NCI-H1694 treated with DMSO at 0.1 percent for 48 hours (cell line): ENCODE measurements around the gene NLRX1.
"Not testable (repeated sequence)": the region's sequence is repeated elsewhere in the genome, so short reads cannot be mapped to it uniquely, and the experiment has no call there.

Source experiments
- DNase-seq: peaks from one replicate; lab custom pipeline; 2025; lab: John Stamatoyannopoulos, UW

The NLRX1 gene

GRCh38 chr11:119168471-119169281 lies at the start of gene NLRX1:
NLRX1 (plus strand) TSS chr11:119168725; CDS start chr11:119171404, 2,679 bp downstream.
- DNase-seq: peak; percentile 9

- DNase-seq: no peak
Observed at GRCh38 chr11:119118946-119119345, 49.6 kb upstream of the NLRX1 start.

GRCh38 chr11:119120639-119121007 lies 47.9 kb upstream of the NLRX1 start:
- DNase-seq: no peak

GRCh38 chr11:119121008-119121810 lies 47.3 kb upstream of the NLRX1 start, which contains the start of gene HINFP:
HINFP (plus strand) TSS chr11:119121580; CDS start chr11:119126945, 5,365 bp downstream.
- DNase-seq: peak; percentile 84

DNA sequence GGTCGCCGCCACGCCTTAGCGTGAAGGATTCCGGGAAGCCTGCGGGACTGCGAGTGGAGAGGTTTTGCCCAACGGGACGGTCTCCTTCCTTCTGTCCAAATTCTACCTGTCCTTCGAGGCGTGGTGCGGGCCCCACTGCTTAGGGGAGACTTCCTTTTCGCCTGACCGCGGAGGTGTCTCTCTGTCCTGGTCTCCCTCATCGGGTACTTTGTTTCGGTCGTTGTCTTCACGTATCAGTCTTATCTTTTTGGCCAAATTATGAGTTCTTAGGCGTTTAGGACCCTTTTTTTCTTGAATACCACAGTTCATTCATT lies 46.8 kb upstream of the NLRX1 start:
- no peak for DNase-seq

DNA sequence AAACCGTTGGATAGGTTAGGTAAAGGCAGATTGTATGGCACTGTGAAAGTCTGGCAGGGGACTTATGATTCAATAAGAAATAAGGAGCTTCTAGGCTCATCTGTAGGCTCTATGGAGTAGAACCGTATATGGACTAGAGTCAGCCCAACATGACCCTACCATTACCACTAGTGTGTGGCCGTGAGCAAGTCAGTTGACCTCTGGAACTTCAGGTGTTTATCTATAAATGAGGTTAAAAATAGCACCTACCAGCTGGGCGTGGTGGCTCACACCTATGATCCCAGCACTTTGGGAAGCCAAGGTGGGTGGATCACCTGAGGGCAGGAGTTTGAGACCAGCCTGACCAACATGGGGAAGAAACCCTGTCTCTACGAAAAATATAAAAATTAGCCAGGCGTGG lies 42.7 kb upstream of the NLRX1 start:
- no peak for DNase-seq

DNA sequence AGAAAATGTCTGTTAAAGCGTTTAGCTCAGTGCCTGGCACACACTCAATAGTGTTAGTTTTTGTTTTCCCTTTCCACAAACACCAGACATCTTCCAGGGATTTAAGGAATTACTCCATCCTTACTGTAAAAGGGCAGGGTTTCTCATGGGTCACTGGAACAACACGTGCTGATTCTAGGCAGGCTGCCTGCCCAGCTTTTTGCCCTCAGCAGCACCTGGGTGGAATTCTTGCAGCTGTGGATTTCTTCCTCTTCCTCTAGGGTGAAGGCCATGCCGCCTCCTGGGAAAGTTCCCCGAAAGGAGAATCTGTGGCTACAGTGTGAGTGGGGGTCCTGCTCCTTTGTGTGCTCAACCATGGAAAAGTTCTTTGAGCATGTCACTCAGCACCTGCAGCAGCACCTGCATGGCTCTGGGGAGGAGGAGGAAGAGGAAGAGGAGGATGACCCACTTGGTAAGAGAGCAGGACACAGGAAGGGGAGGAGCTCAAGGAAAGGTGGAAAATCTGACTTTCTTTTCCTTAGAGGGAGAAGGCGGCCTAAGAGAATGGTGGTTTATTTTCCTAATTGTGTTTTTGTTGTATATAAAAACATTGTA lies 41.8 kb upstream of the NLRX1 start:
- no peak for DNase-seq

GRCh38 chr11:119130662-119131061 lies 37.9 kb upstream of the NLRX1 start:
- no peak for DNase-seq

GRCh38 chr11:119134389-119134978 lies 34.0 kb upstream of the NLRX1 start:
- no peak for DNase-seq

DNA sequence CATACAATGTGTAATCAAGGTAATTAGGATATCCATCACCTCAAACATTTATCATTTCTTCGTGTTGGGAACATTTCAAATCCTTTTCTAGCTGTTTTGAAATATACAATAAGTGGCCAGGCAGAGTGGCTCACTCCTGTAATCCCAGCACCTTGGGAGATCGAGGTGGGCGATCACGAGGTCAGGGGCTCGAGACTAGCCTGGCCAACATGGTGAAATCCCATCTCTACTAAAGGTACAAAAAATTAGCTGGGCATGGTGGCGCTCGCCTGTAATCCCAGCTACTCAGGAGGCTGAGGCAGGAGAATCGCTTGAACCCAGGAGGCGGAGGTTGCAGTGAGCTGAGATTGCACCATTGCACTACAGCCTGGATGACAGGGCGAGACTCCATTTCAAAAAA lies 29.2 kb upstream of the NLRX1 start:
- not testable (repeated sequence) for DNase-seq

GRCh38 chr11:119144825-119145486 lies 23.6 kb upstream of the NLRX1 start:
- DNase-seq: no peak

GRCh38 chr11:119145551-119145950 lies 23.0 kb upstream of the NLRX1 start:
- DNase-seq: no peak

DNA sequence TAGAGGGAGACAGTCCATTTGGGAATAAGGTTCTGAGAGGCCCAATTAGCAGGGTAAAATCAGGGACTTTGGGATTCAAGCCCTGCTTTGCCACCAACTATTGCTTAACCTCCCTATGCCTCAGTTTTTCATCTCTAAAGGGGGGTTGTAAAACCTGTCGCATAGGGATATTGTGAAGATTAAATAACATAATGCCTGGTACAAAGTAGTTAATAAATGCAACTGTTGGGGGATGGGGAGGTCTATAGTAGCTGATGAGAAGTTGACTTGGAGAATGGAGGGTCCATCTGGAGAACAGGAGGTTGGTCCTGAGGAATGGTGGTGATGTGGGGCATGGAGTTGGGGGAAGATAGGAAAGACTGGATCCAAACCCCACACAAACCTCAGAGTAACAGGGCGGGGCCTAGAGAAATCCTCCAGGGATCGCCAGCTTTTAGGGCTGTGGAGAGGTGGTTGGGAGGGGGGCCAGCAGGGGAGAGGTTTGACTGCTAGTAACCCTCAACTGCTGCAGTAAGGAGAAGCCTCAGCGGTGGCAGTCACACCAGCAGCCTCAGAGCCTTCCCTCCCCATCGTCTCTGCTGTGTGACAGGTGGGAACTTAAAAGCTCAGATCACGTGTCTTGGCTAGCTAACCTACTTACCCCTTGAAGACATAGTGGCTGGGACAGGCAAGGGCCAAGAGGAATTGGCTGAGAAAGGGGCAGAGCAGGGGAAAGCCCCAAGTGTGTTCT lies 20.8 kb upstream of the NLRX1 start:
- DNase-seq: no peak

DNA sequence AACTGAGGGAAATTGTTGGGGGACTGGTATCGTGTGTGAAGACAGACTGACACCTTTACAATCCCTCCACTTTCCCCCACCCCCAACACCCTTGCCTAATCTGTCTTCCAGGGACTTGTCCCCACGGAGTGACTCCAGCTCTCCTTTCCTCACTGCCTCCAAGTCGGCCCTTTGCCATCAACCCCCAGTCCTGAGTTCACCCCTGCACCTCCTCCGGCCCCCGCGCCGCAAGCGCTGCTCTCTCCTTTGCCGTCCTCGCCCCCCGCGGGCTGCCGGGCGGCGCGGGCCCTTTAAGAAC lies 19.9 kb upstream of the NLRX1 start:
- DNase-seq: no peak

GRCh38 chr11:119149018-119149785 lies 19.3 kb upstream of the NLRX1 start, which contains the start of gene ABCG4:
ABCG4 (plus strand) TSS chr11:119149052; CDS start chr11:119149966, 914 bp downstream.
- DNase-seq: no peak

- DNase-seq: no peak
Observed at GRCh38 chr11:119149786-119150275, 18.7 kb upstream of the NLRX1 start.

DNA sequence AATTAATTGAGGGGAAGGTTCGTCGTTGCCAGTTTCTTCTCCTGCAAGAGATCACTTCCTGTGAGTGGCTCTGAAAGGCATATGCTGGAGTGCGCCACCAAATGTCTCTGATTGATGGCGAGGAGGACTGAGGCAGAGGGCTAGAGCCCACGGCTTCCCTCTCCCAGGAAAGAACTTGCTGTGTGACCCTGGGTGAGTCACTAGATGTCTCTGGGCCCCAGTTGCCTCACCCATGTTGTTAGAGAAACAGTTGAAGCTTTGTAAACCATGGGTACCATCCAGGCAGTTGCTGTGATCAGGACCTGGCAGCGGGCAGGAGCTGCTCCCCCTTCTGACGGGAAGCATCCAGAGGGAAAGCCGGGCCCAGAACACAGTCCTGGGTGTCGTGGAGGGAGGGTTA lies 16.5 kb upstream of the NLRX1 start:
- DNase-seq: no peak

DNA sequence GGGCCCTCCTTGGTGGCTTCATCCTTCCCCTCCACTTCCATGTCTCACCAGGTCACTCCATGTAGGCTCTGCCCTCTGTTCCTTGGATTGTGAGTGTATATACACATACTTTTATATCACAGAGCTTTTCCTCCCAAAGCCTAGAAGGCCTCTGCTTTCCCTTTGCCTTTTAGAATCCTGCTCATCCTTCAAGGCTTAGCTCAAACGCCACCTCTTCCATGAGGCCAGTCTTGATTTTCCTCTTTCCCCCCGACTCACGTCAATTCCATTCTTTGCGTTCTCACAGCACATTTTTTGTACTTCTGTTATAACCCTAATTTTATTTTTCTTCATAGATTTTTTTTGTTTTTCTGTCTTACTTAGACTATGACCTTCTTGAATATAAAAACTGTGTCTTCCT lies 15.9 kb upstream of the NLRX1 start:
- DNase-seq: no peak

DNA sequence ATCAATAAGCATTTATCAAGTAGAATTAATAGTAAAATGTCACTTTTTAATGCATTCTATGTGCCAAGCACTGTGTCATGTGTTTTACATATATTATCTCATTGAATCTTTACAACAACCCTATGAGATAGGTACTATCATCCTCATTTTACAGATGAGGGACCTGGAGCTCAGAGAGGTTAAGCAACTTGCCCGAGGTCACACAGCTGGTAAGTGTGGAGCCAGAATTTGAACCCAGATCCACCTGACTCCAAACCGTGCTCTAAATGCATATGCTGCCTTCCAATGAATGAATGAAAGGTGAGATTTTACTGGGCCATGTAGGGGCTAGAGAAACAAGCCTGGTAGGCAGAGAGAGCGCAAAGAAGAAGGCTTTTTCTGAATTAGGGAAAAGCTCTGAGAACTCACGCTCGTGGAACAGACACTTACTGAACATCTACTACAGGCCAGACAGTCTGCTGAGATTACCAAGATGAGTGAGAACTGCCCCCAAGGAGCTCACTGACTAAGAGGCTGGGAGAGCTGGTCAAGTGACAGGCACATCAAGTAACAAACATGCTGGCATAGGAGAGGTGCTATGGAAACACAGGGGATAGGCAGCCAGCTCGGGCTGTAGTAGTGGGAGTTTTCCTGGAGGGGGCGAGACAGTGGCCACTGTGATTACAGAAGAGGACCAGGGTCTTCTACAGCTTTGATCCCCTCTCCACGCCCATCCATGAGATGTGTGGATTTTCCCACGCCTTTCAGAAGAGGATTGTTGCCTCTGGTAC lies 15.3 kb upstream of the NLRX1 start:
- DNase-seq: no peak

- no peak for DNase-seq
Observed at GRCh38 chr11:119154178-119154577, 14.3 kb upstream of the NLRX1 start.
